ENCODE measurements around the gene C6orf120.

- TF ChIP-seq CTCF (IDR thresholded peaks at IDR 0.05) (no peak), POLR2A (IDR thresholded peaks at IDR 0.05) (no peak)
Measured at GRCh38 chr6:169726049-169726400, 24.1 kb downstream of the C6orf120 start.

Measured in lower leg skin (tissue), 3 donors.